Measurements from ENCODE around the gene IL1RAPL2.

DNA sequence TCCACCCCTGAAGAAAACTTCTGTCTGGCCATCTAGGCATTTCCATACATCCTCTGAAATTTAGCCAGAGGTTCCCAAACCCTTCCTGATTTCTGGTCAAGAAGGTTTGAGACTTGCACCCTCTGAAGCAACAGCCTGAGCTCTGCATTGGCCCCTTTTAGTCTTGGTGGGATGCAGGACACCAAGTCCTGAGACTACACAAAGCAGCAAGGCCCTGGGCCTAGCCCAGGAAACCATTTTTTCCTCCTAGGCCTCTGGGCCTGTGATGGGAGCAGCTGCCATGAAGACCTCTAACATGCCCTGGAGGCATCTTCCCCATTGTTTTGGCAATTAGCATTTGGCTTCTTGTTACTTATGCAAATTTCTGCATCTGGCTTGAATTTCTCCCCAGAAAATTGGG, 196.6 kb downstream of the IL1RAPL2 start:
- no peak for TF ChIP-seq NR3C1 (IDR thresholded peaks at IDR 0.05)
- TF ChIP-seq, protein P1, sequence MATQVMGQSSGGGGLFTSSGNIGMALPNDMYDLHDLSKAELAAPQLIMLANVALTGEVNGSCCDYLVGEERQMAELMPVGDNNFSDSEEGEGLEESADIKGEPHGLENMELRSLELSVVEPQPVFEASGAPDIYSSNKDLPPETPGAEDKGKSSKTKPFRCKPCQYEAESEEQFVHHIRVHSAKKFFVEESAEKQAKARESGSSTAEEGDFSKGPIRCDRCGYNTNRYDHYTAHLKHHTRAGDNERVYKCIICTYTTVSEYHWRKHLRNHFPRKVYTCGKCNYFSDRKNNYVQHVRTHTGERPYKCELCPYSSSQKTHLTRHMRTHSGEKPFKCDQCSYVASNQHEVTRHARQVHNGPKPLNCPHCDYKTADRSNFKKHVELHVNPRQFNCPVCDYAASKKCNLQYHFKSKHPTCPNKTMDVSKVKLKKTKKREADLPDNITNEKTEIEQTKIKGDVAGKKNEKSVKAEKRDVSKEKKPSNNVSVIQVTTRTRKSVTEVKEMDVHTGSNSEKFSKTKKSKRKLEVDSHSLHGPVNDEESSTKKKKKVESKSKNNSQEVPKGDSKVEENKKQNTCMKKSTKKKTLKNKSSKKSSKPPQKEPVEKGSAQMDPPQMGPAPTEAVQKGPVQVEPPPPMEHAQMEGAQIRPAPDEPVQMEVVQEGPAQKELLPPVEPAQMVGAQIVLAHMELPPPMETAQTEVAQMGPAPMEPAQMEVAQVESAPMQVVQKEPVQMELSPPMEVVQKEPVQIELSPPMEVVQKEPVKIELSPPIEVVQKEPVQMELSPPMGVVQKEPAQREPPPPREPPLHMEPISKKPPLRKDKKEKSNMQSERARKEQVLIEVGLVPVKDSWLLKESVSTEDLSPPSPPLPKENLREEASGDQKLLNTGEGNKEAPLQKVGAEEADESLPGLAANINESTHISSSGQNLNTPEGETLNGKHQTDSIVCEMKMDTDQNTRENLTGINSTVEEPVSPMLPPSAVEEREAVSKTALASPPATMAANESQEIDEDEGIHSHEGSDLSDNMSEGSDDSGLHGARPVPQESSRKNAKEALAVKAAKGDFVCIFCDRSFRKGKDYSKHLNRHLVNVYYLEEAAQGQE (IDR thresholded peaks at IDR 0.05), result no peak
- TF ChIP-seq, protein P2, sequence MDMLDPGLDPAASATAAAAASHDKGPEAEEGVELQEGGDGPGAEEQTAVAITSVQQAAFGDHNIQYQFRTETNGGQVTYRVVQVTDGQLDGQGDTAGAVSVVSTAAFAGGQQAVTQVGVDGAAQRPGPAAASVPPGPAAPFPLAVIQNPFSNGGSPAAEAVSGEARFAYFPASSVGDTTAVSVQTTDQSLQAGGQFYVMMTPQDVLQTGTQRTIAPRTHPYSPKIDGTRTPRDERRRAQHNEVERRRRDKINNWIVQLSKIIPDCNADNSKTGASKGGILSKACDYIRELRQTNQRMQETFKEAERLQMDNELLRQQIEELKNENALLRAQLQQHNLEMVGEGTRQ (IDR thresholded peaks at IDR 0.05), result no peak
